Hematopoietic multipotent progenitor cell treated with erythropoietin and hydrocortisone succinate and interleukin-3 and kit ligand, for 6 days (in vitro differentiated cells): ENCODE data around the gene CAPS2.
A peak's percentile ranks its signal among the peaks of the same experiment; 100 is the strongest.
"Not testable (repeated sequence)": the region's sequence is repeated elsewhere in the genome, so short reads cannot be mapped to it uniquely, and the experiment has no call there.

Experiments used
- DNase-seq: peaks from one replicate; pipeline ENCODE4 v3.0.0-alpha.2; 2015

Gene CAPS2

DNA sequence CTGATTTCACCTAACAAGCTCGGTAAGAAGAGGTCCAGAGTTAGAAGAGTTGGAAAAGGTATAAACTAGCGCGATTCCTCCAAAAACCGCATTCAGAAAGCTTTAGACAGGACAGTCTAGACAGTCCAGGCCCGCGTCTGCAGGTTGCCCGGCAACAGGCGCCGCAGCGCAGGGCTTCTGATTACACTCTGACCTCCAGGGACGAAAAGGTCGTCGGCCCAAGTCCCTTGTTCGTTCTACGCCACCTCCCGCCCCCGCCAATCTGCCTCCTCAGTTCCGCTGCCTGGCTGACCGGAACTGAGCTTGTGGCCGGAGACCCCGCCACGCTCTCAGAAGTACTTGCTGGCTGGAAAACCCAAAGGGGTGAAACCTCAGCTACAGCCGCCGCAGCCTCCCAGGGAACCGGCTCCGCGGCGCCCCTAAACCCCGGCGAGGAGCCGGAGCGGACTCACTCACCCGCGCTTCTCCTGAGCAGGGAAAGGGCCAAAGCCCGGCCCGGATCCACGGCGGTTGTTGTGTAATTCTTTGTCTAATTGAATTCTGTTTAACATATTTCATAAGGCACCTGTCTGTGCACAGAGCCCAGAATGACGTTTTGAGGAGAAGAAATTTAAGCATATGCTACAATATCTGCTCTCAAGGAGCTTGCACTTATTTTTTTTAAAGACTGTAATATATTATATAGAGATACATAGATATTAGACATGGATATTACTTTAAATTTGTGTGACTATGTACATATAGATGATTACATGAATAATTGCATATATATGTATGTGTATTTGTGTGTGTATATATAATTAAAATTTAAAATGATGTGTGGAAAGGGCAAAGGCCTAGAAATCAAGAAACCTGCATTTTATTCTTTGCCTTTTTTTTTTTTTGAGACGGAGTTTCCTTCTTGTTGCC lies at the start of gene CAPS2:
Gene CAPS2 (minus strand): TSS at position 407 of the 909 bp plus-strand sequence. CDS start 3,826 bp downstream, outside the sequence.
- DNase-seq: peak; percentile 90

DNA sequence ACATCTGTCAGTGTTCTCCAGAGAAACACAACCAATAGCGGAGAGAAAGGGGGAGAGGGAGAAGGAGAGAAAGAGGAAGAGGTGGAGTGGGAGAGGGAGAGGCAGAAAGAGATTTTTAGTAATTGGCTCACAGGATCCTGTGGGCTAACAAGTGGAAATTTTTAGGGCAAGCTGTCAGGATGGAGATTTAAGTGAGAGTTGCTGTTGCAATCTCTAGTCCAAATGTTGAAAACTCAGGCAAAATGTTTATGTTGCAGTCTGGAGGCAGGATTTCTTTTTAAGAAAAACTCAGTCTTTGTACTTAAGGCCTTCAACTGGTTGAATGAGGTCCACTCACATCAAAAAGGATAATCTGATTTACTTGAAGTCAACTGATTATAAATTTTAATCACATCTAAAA lies 48.2 kb upstream of the CAPS2 start:
- no peak for DNase-seq

DNA sequence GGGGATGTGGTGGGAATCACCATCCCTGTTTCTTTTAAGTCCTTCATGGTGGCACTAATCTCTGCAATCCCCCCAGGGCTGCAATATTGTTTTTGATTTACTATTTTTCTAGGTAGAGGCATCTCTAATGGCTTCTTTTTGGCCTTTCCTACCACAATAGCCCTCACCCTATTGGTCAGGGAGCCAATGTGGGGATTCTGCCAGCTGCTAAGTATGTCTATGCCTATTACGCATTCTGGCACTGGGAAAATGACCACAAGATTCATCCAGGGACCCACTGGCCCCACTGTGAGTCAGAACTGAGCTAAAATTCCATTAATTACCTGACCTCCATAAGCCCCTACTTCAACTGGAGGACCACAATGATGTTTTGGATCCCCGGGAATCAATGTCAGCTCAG lies 44.8 kb upstream of the CAPS2 start:
- no peak for DNase-seq

DNA sequence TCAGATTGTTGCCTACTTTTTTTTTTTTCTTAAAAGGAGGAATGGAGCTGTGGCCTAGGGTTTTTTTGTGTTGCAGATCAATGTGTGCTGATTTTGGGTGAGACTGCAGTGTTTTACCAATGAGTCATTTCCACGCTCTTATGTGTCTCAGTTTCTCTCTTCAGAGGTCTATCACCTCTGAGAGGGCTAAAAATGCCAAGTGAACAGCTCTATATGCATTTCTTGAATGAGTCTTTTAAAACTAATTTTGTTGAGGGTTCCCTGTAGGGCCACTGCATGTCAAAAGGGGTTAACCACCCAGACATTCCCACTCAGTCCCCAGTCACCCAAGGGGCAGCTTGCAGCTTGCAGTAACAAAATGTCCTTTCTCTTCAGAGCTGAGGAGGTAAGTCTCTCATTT lies 36.5 kb upstream of the CAPS2 start:
- DNase-seq: no peak

DNA sequence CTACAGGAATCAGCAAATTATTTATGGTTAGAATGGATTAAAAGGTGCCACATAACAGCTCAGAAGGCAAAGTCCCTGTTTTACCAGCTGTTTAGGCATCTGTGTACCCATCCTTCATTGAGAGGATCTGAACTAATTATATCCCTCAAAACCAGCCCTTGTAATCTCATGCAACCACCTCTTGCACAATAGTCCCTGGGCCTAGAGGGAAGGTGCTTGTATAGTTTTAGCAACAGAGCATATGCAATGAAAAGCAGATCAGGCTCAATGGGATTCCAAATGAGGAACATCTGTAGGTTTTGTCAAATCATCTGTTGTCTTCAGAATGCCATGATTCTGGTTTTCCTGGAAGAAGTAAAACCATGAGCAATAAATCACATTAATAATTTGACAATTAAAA lies 34.8 kb upstream of the CAPS2 start:
- DNase-seq: peak; percentile 28

DNA sequence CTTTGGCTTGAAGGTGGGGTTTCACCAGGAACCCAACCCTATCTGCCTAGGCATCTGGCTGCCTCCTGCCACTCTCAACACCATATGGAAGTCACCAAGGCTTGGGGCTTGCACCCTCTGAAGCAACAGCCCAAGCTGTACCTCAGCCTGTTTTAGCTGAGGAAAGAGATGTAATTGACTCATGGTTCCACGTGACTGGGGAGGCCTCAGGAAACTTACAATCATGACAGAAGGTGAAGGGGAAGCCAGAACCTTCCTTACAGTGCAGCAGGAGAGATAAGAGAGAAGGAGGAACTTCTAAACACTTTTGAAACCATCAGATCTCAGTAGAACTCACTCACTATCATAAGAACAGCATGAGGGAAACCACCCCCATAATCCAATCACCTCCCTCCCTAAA lies 31.3 kb upstream of the CAPS2 start:
- DNase-seq: peak; percentile 5

DNA sequence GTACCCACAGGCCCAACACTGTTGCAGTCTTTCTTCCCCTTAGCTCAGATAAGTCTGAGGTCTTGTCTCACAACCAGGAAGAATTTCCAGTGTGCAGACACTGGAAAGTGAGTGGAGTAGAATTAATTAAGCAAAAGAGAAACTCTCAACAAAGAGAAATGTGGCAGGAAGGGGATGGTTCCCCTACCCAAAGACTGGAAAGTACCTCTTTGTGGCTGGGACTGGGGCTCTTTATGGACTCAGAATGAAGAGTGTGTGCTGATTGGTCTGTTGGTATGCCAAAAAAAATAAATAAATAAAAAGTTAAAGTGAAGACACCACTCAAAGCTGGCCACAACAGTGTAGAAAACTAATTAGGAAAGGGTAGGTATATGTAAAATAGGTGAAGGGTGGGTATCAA lies 30.8 kb upstream of the CAPS2 start:
- no peak for DNase-seq

DNA sequence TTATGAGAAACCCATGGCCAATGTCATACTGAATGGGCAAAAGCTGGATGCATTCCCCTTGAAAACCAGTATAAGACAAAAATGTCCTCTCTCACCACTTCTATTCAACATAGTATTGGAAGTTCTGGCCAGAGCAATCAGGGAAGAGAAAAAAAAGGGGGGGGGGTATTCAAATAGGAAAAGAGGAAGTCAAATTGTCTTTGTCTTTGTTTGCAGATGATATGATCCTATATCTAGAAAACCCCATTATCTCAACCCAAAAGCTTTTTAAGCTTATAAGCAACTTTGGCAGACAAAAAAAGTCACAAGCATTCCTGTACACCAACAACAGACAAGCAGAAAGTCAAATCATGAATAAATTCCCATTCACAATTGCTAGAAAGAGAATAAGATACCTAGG lies 23.9 kb upstream of the CAPS2 start:
- DNase-seq: no peak

DNA sequence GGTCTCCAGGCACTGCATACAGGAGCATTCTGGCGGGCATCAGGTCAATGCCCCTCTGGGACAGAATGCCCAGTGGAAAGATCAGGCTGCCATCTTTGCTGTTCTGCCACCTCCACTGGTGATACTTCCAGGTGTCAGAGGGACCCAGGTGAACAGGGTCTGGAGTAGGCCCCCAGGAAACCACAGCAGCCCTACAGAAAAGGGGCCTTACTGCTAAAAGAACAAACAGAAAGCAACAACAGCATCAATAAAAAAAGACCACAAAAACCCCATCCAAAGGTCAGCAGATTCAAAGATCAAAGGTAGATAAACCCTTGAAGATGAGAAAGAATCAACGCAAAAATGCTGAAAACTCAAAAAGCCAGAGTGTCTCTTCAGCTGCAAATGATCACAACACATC lies 20.3 kb upstream of the CAPS2 start:
- DNase-seq: no peak

DNA sequence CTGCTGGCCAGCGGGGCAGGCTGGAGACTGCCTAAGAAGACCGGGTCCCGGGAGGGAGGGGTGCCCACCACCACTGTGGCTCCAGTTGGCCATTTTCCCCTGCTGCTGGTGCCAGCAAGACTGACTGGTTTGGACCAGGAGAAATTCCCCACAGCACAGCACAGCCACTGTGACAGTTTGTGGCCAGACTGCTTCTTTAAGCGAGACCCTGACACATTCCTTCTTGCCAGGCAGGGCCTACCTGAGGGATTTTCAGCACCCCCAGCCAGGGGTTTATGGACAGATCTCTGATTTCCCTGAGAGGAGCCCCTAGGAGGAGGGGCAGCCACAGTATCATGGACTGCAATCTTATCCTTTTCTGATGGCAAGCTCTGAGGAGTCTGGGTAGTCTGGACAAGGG lies 19.8 kb upstream of the CAPS2 start:
- DNase-seq: no peak

DNA sequence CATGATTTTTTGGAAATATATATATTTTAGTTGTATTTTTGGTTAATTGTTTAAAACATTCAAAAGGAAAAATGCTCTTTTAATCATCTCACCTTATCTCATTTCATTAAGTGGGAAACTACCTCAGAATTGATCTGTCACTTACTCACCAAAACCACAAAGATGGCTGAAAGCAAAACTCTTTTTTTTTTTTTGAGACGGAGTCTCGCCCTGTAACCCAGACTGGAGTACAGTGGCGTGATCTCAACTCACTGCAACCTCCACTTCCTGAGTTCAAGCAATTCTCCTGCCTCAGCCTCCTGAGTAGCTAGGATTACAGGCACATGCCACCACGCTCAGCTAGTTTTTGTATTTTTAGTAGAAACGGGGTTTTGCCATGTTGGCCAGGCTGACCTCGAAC lies 16.1 kb upstream of the CAPS2 start:
- not testable (repeated sequence) for DNase-seq

DNA sequence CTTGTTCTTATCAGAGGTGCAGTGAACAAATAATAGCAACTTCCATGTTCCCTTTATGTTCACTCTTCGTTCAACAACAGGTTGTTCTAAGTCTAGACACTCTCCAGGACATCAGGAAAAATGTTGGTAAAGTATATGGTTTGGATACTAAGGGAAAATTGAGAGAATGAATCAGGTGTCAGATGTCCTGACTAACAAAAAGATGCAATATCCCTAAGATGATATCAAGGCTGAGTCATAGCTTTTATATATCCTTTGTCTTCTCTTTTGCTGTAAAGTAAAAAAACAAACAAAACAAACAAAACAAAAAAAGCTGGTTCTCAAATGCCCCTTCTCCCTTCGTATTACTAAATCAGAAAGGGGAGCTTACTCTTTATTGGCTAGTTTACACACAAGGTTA lies 15.4 kb upstream of the CAPS2 start:
- no peak for DNase-seq

DNA sequence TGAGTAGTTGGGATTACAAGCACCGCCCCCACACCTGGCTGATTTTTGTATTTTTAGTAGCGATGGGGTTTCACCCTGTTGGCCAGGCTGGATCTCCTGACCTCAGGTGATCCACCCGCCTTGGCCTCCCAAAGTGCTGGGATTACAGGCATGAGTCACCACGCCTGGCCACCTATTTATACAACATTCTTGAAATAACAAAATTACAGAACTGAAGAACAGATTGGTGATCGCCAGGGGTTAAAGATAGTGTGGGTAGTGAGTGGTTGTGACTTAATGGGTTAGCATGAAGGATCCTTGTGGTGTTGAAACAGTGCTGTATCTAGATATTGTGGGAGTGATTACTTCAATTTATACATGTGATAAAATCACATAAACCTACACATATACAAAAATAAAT lies 11.7 kb upstream of the CAPS2 start:
- no peak for DNase-seq

DNA sequence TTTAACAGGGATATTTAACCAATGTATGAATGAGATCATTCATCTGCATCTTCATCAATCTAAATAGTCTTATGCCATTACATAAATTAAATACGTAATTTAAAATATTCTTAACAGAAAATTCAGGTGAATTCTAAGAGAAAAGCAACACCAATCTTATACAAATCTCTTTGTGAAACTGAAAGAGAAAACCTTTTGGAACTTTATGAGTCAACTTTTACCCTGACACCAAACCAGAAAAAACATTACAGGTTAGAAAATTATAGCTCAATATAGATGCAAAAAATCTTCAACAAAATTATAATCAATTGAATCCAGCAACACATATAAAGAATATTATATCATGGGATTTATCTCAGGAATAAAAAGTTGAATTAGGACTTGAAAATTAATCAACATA lies 7.8 kb upstream of the CAPS2 start:
- no peak for DNase-seq

DNA sequence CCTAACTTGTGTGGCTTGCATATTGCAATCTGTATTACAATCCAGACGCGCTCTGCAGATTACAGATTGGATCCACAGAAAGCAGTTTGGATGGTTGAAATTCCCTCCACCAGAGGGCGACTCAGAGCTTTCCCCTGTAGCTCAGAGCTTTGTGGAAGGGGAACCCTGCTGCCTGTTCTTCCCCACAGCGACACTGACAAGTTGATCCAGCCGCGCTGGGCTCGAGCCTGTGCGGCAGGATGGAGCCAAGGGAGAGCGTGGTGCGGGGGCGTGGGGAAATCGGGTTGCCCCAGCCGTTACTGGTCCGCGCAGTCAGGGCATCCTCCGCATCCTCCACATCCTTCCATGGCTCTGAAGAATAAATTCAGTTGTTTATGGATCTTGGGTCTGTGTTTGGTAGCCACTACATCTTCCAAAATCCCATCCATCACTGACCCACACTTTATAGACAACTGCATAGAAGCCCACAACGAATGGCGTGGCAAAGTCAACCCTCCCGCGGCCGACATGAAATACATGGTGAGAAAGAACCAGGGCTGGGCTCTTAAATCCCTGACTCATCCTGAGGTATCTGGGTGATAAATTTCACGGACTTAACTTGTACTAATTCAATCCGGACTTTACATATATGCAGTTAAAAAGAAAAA lies 4.4 kb upstream of the CAPS2 start, which contains the start of gene GLIPR1L1:
Gene GLIPR1L1 (plus strand): TSS at position 287 of the 647 bp plus-strand sequence. CDS start 59 bp downstream, at position 346.
- peak; percentile 91 for DNase-seq

DNA sequence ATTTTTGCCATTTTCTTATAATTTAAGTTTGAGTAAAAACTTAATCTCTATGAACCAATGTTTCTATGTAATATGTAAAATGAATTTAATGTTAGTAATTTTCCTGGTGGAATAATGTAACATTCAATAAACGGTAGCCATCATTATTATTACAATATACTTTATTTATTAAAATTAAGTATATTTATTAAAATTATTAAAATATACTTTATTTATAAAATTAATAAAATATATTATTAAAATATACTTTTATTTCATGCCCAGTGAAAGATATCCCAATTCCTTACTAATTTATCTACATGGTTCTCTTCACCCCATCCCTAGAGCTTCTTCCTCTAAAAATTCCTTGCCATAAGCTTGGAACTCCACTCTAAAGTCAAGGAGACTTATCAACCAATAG lies 2.5 kb downstream of the CAPS2 start:
- DNase-seq: no peak

DNA sequence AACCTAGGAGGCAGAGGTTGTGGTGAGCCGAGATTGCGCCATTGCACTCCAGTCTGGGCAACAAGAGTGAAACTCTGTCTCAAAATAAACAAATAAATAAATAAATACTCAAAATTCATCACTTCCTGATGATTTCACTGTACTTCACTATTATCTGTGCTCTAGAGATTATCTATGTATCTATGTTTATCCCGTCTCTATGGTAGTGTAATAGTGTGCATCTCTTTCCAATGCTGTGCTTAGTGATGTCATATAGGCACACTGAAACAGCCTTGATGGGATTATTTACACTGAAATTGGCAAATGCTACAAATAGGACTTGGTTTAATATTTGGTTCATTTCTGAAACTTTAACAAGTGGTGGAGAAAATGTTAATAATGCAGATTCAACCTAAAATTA lies 6.5 kb downstream of the CAPS2 start:
- no peak for DNase-seq

DNA sequence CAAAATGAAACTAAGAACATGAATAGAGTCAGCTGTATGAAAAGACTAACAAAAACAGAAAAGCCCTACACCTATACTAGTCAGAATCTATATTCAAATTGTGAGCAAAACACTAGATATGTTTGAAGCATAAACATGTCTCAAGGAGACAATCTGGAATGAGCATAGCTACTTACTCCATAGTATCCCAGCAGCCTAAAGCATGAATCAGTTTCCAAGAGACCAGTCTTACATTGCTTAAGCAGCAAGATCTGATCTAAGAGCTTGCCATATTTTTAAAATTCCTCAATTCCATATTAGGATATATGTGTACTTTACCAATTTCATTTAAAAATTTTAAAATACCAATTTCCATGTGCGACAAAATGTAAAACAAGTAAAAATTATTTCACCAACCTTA lies 7.7 kb downstream of the CAPS2 start:
- no peak for DNase-seq

DNA sequence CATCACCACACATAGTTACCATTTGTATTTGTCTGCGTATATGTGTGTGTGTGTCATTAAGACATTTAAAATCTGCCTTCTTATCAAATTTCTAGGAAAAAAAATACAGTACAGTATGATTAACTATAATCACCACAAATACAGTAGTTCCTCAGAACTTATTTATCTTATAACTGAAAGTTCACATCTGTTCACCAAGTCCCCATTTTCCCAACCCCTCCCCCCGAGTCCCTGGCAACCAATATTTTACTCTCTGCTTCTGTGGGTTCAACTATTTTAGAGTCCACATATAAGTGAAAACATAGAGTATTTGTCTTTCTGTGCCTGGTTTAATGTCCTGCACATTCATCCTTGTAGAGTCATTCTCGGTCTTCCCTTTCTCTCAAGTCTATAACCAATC lies 12.3 kb downstream of the CAPS2 start:
- peak; percentile 66 for DNase-seq

DNA sequence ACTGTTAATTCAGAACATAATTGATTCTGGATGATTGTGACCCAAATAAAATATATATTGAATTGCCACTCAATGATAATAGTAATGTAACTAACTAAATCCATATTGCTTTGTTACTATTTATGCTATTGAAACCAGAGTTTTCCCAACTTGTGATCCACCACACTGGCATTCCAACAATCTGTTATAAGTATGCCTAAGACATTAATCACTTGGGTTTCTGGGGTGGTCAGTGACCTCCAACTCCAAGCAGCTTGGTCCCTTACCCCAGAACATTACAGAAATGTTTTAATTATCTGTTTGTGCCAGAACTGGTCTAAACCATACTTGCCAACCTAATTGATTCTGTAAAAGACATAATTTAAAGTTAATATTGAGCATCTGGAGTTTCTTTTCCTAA lies 14.6 kb downstream of the CAPS2 start:
- no peak for DNase-seq

DNA sequence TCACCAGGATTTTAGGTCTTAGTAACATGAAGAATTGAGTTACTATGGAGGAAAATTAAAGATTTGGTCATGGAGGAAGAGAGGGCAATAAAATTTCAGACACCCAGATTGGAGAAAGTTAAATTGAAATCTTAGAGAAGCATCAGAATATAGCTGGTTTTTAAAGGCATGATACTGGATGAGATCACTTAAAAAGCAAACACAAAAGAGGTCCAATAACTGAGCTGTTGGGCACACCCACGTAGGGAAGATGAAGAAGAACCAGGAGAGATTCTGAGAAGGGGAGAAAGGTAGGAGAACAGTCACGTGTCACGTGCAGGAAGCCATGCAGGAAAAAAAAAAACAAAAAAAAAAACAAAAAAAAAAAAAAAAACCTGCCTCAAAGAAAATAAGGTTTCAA lies 18.8 kb downstream of the CAPS2 start:
- DNase-seq: no peak

DNA sequence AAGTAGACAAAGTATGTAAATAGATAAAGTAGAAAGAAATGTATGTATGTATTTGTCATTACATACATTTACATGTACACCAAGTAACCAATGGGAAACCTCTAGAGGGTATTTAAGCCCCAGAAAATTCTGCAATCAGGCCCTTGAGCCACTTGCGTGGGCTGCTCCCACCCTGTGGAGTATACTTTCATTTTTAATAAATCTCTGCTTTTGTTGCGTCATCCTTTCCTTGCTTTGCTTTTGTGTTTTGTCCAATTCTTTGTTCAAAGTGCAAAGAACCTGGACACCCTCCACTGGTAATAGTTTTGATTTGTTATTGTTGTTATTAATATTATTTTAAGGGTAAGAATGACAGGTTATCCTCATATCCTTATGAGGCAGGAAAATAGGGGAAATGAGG lies 21.8 kb downstream of the CAPS2 start:
- no peak for DNase-seq

DNA sequence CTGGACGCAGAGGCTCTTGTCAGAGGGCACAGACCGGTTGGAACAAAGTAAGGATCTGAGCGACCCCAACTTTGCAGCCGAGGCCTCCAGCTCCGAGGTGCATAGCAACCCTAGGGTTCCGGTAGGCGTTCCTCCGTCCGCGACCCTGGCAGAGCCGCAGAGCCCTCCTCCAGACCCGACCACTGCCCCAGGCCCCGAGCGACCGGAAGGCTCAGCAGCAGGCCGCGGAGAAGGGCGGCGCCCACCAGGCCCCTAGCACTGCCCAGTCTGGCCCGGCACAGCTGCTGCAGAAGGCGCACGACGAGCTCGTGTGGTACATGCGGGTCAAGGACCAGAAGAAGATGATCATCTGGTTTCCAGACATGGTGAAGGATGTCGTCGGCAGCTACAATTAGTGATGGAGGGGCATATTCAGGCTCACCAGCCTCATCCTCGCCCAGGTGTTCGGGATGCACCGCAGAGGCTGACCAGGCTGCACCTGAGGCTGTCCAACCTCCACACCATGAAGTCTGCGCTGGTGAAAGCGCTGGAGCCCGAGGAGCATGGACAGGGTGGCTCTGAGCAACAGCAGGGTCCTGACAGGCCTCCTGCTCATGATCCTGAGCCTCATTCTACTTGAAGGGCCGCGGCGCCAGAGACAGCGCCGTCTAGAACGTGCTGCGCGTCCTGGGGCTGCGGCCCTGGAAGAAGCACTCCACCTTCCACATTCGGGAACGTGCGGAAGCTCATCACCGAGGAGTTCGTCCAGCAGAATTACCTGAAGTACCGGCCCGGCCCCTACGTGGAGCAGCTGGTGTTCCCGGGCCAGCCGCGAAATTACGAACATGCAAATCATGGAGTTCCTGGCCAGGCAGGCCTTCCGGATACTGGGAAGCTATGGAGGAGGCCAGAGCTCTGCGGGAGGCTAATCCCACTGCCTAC lies 24.5 kb downstream of the CAPS2 start:
- no peak for DNase-seq
